AG04450 (cell line): Measurements from ENCODE around the gene SYTL1. TPM values are rescaled to one million over a fixed set of nuclear protein-coding genes. Genes with fewer than 3 reads are reported as not detected.

Source experiments
- CTCF ChIA-PET: fragments of 300-600, 350-600 bp; formaldehyde crosslinking; extraction: SDS; loops from one replicate; lab custom pipeline; 2022; ENCODE audit warnings: antibody characterized with exemption, inconsistent platforms; lab: Charles Lee
- POLR2A ChIA-PET: fragments of 350-600 bp; formaldehyde crosslinking; extraction: SDS; loops from one replicate; lab custom pipeline; 2021; ENCODE audit warnings: antibody characterized with exemption, inconsistent platforms; lab: Yijun Ruan, JAX
- DNase-seq: peaks from one replicate; pipeline ENCODE4 v3.0.0-alpha.2; 2011; ENCODE audit warnings: low read depth, low spot score
- H3K27ac ChIP-seq: one replicate; pipeline ENCODE4 v1.5.1; 2012; ENCODE audit warnings: low read depth, low read length, control low read depth
- H3K27me3 ChIP-seq: one replicate; pipeline ENCODE4 v1.6.0; 2012; ENCODE audit warnings: low read length; ENCODE audit not compliant: control insufficient read depth, insufficient read depth
- H3K4me3 ChIP-seq: 2 replicates; pipeline ENCODE4 v1.5.1; 2011; ENCODE audit warnings: mild to moderate bottlenecking, low read depth, low read length, control low read depth
- H3K9me3 ChIP-seq: 2 replicates; pipeline ENCODE4 v1.5.1; 2012; ENCODE audit warnings: low read length; ENCODE audit not compliant: control insufficient read depth, insufficient read depth
- polyA plus RNA-seq: library from polyadenylated mRNA; depleted of rRNA; stranded (reverse); fragments of >200 nt; gene quantifications from 2 replicates; pipeline ENCODE4 v1.2.3, GENCODE V29; 2011
- TF ChIP-seq, protein P1 (sequence below): IDR thresholded peaks from 2 replicates; pipeline ENCODE4 v1.5.1; 2011; ENCODE audit warnings: low read depth, low read length, control low read depth, inconsistent platforms

The SYTL1 gene
- polyA plus RNA-seq, 1 experiment, result 0.35 TPM

DNA sequence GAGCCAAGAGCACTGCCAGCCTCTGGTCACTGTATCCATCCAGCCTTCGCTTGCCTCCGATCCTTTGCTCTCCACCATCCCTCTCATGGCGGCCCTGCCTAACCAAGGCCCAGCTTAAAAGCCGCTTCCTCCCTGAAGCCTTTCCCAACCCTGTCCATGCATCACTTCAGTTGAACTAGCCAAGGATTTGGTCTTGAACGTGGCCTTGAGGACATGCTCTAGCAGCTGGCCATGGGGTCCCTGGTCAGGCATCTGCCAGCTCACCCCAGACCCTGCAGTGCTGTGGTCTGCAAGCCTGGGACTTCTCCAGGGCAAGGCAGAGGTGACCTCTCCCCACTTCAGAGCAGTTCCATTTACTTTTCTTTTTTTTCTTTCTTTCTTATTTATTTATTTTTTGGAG is 5.1 kb upstream of the SYTL1 start:
- no peak for DNase-seq
- Histone ChIP-seq H3K9me3 (no peaks in the 10 kb centered on the region), H3K27ac (no peak overlapping the region), H3K27me3 (no peaks in the 10 kb centered on the region), H3K4me3 (no peak overlapping the region)
- ChIA-PET CTCF (interaction anchor here (1.1 kb wide), 1 partner anchor 10 kb away, joined by 4 read pairs; no protein-coding TSS in a partner anchor), POLR2A (no interaction called here)
- TF ChIP-seq, protein P1, sequence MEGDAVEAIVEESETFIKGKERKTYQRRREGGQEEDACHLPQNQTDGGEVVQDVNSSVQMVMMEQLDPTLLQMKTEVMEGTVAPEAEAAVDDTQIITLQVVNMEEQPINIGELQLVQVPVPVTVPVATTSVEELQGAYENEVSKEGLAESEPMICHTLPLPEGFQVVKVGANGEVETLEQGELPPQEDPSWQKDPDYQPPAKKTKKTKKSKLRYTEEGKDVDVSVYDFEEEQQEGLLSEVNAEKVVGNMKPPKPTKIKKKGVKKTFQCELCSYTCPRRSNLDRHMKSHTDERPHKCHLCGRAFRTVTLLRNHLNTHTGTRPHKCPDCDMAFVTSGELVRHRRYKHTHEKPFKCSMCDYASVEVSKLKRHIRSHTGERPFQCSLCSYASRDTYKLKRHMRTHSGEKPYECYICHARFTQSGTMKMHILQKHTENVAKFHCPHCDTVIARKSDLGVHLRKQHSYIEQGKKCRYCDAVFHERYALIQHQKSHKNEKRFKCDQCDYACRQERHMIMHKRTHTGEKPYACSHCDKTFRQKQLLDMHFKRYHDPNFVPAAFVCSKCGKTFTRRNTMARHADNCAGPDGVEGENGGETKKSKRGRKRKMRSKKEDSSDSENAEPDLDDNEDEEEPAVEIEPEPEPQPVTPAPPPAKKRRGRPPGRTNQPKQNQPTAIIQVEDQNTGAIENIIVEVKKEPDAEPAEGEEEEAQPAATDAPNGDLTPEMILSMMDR, result no peak

DNA sequence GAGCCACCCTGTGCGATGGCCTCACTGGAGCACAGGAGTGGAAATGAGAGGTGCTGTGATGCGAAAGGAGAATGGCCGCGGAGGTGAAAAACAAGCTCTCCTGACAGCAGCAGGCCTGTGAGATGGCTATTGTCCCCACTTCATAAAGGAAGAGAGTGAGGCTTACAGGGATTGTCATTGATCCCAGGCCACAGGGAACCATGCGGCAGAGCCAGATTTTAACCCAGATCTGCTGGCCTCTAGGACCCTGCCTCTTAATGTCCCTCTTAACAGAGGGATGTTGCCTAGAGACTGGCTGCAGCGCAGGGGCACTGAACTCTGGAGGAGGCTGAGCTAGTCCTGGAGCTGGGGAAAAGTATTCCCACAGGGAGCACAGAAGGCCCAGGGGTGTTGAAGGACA is 3.1 kb upstream of the SYTL1 start:
- POLR2A ChIA-PET, result no interaction called here
- DNase-seq, result no peak
- no peak overlapping the region for H3K27ac ChIP-seq
- CTCF ChIA-PET, result interaction anchor here (0.6 to 1.1 kb wide), 2 partner anchors 8 to 37 kb away, joined by 3 to 4 read pairs; no protein-coding TSS in a partner anchor
- H3K27me3 ChIP-seq, result no peaks in the 10 kb centered on the region
- H3K4me3 ChIP-seq, result no peak overlapping the region
- no peaks in the 10 kb centered on the region; the same call in 1 of the 2 replicates for H3K9me3 ChIP-seq
- TF ChIP-seq, protein P1, result no peak

DNA sequence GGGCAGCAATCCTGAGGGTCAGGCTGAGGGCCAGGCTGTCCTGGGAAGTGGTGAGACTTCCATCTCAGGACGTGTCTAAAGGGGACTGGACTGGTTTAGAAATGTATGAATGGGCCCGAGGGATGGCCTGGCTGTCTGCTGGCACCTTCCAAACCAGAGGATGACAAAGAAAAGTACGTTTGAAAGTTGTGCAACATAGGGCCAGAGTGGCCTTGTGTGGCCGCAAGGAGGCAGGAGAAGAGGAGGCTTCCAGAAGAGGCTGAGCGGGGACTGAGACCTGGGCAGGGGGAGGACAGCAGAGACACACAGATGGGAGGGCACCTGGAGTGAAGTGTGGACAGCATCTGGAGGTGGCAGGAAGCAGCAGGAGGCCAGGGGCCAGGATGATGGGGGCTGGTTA is 2.6 kb upstream of the SYTL1 start:
- no peak for DNase-seq
- Histone ChIP-seq H3K4me3 (no peak overlapping the region), H3K27ac (no peak overlapping the region), H3K27me3 (no peaks in the 10 kb centered on the region), H3K9me3 (no peaks in the 10 kb centered on the region; the same call in 1 of the 2 replicates)
- POLR2A ChIA-PET, result no interaction called here
- CTCF ChIA-PET, result interaction anchor here (1.1 kb wide), 1 partner anchor 38 kb away, joined by 3 read pairs; no protein-coding TSS in a partner anchor
- TF ChIP-seq, protein P1, result no peak

DNA sequence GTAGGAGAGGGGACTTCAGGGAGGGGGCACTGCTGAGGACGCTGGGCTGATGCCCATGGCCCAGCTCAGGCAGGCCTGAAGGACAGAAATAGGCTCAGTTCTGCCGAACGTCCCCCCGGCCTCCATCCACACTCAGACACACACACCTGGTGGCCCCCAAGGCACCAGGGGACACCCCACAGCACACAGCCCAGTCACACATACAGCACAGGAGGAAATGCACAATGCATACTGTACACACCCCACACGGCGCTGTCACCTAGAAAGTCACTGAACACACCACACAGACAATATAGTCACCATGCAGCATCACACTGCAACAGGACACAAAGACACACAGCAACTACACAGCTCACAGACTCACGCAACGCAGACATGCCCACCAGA is 562 bp downstream of the SYTL1 start:
- H3K27ac ChIP-seq, result no peak overlapping the region
- no peaks in the 10 kb centered on the region; the same call in 1 of the 2 replicates for H3K9me3 ChIP-seq
- POLR2A ChIA-PET, result interaction anchor here (1.0 to 1.1 kb wide), 2 partner anchors 10 to 43 kb away, joined by 5 read pairs; no protein-coding TSS in a partner anchor
- CTCF ChIA-PET, result interaction anchor here (1.6 to 1.7 kb wide), 2 partner anchors 10 to 15 kb away, joined by 7 read pairs; no protein-coding TSS in a partner anchor
- no peak for DNase-seq
- H3K27me3 ChIP-seq, result no peaks in the 10 kb centered on the region
- TF ChIP-seq, protein P1, result no peak
- no peak overlapping the region for H3K4me3 ChIP-seq
